Activated naive CD8-positive, alpha-beta T cell treated with anti-CD3 and anti-CD28 coated beads, Interleukin-2, amount 10 ng/mL, durations not matched to agents 7 days and 5 days (primary cell): ENCODE measurements around the gene TXLNB. TPM values are rescaled to one million over a fixed set of nuclear protein-coding genes. Genes with fewer than 3 reads are reported as not detected.
"Not testable (repeated sequence)": the region's sequence is repeated elsewhere in the genome, so short reads cannot be mapped to it uniquely, and the experiment has no call there.

Source experiments
- ATAC-seq: fragments of 150-1000 bp; cut with Tn5 transposase; one replicate; pipeline ENCODE4 v1.10.0; 2021; ENCODE audit warnings: low read depth, moderate library complexity
- POLR2A ChIA-PET: fragments of 350-600 bp; sonication (Branson Sonifier 250); formaldehyde crosslinking; loops from one replicate; lab custom pipeline; 2021; ENCODE audit warnings: antibody characterized with exemption; lab: Charles Lee
- DNase-seq: peaks from one replicate; pipeline ENCODE4 v3.0.0; 2021
- H3K27ac Mint-ChIP-seq: one replicate; pipeline ENCODE4 v1.8.0; 2022; ENCODE audit warnings: mild to moderate bottlenecking, mixed read lengths
- H3K27me3 Mint-ChIP-seq: one replicate; pipeline ENCODE4 v1.8.0; 2022; ENCODE audit warnings: mild to moderate bottlenecking, moderate library complexity, mixed read lengths
- H3K36me3 Mint-ChIP-seq: one replicate; pipeline ENCODE4 v1.8.0; 2021; ENCODE audit warnings: mild to moderate bottlenecking, mixed read lengths
- H3K4me1 Mint-ChIP-seq: one replicate; pipeline ENCODE4 v1.8.0; 2021; ENCODE audit warnings: mixed read lengths
- H3K4me3 Mint-ChIP-seq: one replicate; pipeline ENCODE4 v1.8.0; 2022; ENCODE audit warnings: mild to moderate bottlenecking, moderate library complexity, mixed read lengths
- H3K9me3 Mint-ChIP-seq: one replicate; pipeline ENCODE4 v1.8.0; 2021; ENCODE audit warnings: mixed read lengths
- total RNA-seq, 2 experiments: library from RNA; stranded (reverse); gene quantifications; one replicate each; pipeline ENCODE4 v1.2.3, GENCODE V29; 2021

Gene TXLNB
- total RNA-seq, 2 experiments from 2014 or later: 0.62 to 0.69 TPM

GRCh38 chr6:139303185-139303584, 11.4 kb upstream of the TXLNB start:
- no peak overlapping the region for H3K4me3 Mint-ChIP-seq
- peaks cover 3% of the 10 kb centered on the region for H3K36me3 Mint-ChIP-seq
- ATAC-seq: no peak
- POLR2A ChIA-PET: interaction anchor here (0.9 kb wide), 1 partner anchor 10 kb away, joined by 3 read pairs; no protein-coding TSS in a partner anchor
- no peaks in the 10 kb centered on the region for H3K4me1 Mint-ChIP-seq
- DNase-seq: no peak
- H3K27ac Mint-ChIP-seq: no peak overlapping the region
- peaks cover 7% of the 10 kb centered on the region for H3K27me3 Mint-ChIP-seq
- H3K9me3 Mint-ChIP-seq: peaks cover 5% of the 10 kb centered on the region

DNA sequence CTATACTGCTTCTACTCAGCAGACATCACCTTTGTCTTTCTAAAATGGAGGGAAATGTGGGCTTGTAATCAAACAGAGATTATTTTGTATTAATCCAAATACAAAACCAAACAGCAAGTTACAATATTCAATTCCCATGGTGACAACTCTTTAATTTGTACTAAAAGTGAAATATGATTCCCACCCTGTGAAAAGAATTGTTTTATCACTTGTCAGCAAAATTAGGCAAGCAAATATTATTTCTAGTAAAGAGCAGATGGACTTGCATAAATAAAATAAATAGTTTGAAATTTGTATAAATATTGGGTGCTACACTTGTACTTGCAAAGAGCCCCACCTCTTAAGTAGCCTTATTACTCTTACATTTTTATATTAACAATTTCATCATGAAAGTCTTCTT, 6.1 kb upstream of the TXLNB start:
- DNase-seq (no peak), ATAC-seq (no peak)
- Mint-ChIP-seq H3K9me3 (peaks cover 1% of the 10 kb centered on the region), H3K27ac (no peak overlapping the region), H3K4me3 (no peak overlapping the region), H3K27me3 (no peaks in the 10 kb centered on the region), H3K4me1 (peaks cover 5% of the 10 kb centered on the region), H3K36me3 (peaks cover 8% of the 10 kb centered on the region)
- POLR2A ChIA-PET: no interaction called here

GRCh38 chr6:139296927-139297326, 5.1 kb upstream of the TXLNB start:
- H3K27ac Mint-ChIP-seq: no peak overlapping the region
- H3K27me3 Mint-ChIP-seq: no peaks in the 10 kb centered on the region
- peaks cover 6% of the 10 kb centered on the region for H3K36me3 Mint-ChIP-seq
- DNase-seq: no peak
- H3K4me1 Mint-ChIP-seq: peaks cover 14% of the 10 kb centered on the region
- POLR2A ChIA-PET: no interaction called here
- ATAC-seq: no peak
- no peaks in the 10 kb centered on the region for H3K9me3 Mint-ChIP-seq
- H3K4me3 Mint-ChIP-seq: no peak overlapping the region

- POLR2A ChIA-PET: no interaction called here
- Mint-ChIP-seq H3K9me3 (no peaks in the 10 kb centered on the region), H3K36me3 (peaks cover 6% of the 10 kb centered on the region), H3K4me3 (no peak overlapping the region), H3K4me1 (peaks cover 21% of the 10 kb centered on the region), H3K27me3 (no peaks in the 10 kb centered on the region), H3K27ac (no peak overlapping the region)
- ATAC-seq (no peak), DNase-seq (no peak)
Observed at GRCh38 chr6:139295901-139296300, 4.1 kb upstream of the TXLNB start.

GRCh38 chr6:139294090-139294489, 2.3 kb upstream of the TXLNB start:
- no peaks in the 10 kb centered on the region for H3K9me3 Mint-ChIP-seq
- DNase-seq (no peak), ATAC-seq (no peak)
- no peak overlapping the region for H3K4me3 Mint-ChIP-seq
- no peaks in the 10 kb centered on the region for H3K27me3 Mint-ChIP-seq
- peaks cover 6% of the 10 kb centered on the region for H3K36me3 Mint-ChIP-seq
- no peak overlapping the region for H3K27ac Mint-ChIP-seq
- H3K4me1 Mint-ChIP-seq: peaks cover 27% of the 10 kb centered on the region
- POLR2A ChIA-PET: no interaction called here

DNA sequence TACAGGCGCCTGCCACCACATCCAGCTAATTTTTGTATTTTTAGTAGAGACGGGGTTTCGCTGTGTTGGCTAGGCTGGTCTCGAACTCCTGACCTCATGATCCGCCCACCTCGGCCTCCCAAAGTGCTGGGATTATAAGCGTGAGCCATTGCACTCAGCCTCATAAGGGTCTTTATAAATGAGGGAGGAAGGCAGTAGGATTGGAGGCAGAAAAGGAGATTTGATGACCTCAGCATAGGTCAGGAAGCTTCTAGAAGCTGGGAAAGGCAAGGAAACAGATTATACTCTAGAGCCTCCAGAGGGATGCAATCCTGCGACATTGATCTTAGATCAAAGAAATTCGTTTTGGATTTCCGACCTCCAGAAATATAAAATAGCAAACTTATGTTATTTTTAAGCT, 1.4 kb upstream of the TXLNB start:
- DNase-seq, H3K27me3 Mint-ChIP-seq, H3K36me3 Mint-ChIP-seq, H3K4me3 Mint-ChIP-seq, H3K9me3 Mint-ChIP-seq, ATAC-seq: not testable (repeated sequence)
- H3K4me1 Mint-ChIP-seq: peaks cover 31% of the 10 kb centered on the region
- peak overlapping the region; percentile 52 for H3K27ac Mint-ChIP-seq
- POLR2A ChIA-PET: interaction anchor here (1.0 kb wide), 1 partner anchor 9 kb away, joined by 3 read pairs; no protein-coding TSS in a partner anchor

- DNase-seq (no peak), ATAC-seq (peak; percentile 76)
- Mint-ChIP-seq H3K36me3 (peaks cover 4% of the 10 kb centered on the region), H3K4me1 (peaks cover 27% of the 10 kb centered on the region), H3K4me3 (peak overlapping the region; percentile 91), H3K27ac (peak overlapping the region; percentile 100), H3K9me3 (no peaks in the 10 kb centered on the region), H3K27me3 (no peaks in the 10 kb centered on the region)
- POLR2A ChIA-PET: interaction anchor here (0.6 to 3.2 kb wide), 16 partner anchors 8 to 261 kb away, joined by 3 to 41 read pairs (median 4); partner anchors contain the start of gene CITED2
Observed at GRCh38 chr6:139290787-139291311, 949 bp downstream of the TXLNB start.

DNA sequence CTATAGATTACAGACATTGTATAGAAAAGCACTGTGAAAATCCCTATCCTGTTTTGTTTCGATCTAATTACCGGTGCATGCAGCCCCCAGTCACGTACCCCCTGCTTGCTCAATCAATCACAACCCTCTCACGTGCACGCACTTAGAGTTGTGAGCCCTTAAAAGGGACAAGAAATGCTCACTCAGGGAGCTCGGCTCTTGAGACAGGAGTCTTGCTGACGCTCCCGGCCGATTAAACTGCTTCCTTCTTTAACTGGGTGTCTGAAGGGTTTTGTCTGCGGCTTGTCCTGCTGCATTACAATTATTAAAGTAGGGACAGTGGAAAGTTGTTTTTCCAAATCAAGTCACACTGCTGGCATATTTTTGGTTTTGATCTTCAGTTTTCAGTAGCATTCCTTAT, 2.6 kb downstream of the TXLNB start:
- H3K4me3 Mint-ChIP-seq: no peak overlapping the region
- DNase-seq (no peak), ATAC-seq (no peak)
- POLR2A ChIA-PET: interaction anchor here (1.0 to 2.3 kb wide), 2 partner anchors 9 to 156 kb away, joined by 3 to 7 read pairs; no protein-coding TSS in a partner anchor
- peaks cover 4% of the 10 kb centered on the region for H3K36me3 Mint-ChIP-seq
- peaks cover 30% of the 10 kb centered on the region for H3K4me1 Mint-ChIP-seq
- H3K27me3 Mint-ChIP-seq: no peaks in the 10 kb centered on the region
- H3K27ac Mint-ChIP-seq: no peak overlapping the region
- peaks cover 3% of the 10 kb centered on the region for H3K9me3 Mint-ChIP-seq

DNA sequence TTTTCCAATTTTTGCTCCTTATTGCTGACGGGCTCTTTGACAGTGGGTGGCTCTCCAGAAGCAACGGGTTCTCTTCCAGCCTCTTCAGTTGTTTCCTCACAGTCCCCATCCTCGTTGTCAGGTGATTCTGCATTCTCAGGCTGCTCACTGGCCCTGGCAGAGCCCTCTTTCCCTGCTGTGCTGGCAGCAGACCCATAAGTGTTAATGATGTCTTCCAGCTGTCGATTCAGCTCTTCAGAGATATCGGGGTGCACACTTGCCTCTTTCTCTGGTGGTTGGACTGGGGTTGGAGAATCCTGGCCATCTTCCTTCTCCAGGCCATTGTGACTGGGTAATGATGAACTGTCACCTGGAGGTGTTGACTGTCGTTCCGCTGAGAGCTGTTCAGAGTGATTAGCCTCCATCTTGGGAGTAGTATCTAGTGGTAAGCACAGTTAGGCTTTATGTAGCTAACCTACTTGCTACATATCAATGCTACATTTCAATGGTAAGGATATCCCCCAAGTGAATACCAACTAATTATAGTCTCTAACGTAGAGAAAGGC, 3.2 kb downstream of the TXLNB start:
- POLR2A ChIA-PET: no interaction called here
- Mint-ChIP-seq H3K4me3 (no peak overlapping the region), H3K36me3 (peaks cover 5% of the 10 kb centered on the region), H3K27ac (peak overlapping the region; percentile 26), H3K4me1 (peaks cover 30% of the 10 kb centered on the region), H3K9me3 (peaks cover 4% of the 10 kb centered on the region), H3K27me3 (no peaks in the 10 kb centered on the region)
- DNase-seq (no peak), ATAC-seq (no peak)

DNA sequence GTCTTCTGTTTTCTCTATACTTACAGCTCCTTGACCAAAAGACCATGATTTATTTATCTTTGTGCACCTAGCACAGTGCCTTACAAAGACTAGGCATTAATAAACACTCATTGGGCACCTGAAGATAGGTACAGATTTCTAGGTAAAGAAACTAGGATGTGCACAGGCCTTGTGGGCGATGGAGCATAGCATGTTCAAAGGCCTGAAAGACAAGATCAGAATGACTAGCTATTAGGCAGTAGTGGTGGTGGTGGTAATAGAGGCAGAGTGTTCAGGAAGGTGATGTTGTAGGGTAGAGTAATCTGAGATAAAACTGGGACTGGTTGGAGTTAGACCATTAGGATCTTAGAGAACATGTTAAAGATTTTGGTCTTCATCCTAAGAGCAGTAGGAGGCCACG, 3.9 kb downstream of the TXLNB start:
- POLR2A ChIA-PET: no interaction called here
- Mint-ChIP-seq H3K27me3 (no peaks in the 10 kb centered on the region), H3K9me3 (peaks cover 4% of the 10 kb centered on the region), H3K36me3 (peaks cover 5% of the 10 kb centered on the region), H3K27ac (no peak overlapping the region), H3K4me1 (peaks cover 28% of the 10 kb centered on the region), H3K4me3 (no peak overlapping the region)
- DNase-seq (no peak), ATAC-seq (no peak)

DNA sequence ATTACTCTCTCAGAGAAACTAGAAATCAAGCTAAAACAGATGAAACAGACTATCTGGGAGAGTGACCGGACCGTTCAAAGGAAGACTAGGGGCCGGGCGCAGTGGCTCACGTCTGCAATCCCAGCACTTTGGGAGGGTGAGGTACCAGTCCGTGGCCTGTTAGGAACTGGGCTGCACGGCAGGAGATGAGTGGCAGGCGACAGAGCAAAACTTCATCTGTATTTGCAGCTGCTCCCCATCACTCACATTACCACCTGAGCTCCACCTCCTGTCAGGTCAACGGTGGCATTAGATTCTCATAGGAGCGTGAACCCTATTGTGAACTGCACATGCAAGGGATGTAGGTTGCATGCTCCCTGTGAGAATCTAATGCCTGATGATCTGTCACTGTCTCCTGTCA, 5.4 kb downstream of the TXLNB start:
- H3K27ac Mint-ChIP-seq, H3K4me3 Mint-ChIP-seq, ATAC-seq, POLR2A ChIA-PET, H3K9me3 Mint-ChIP-seq, DNase-seq, H3K27me3 Mint-ChIP-seq, H3K36me3 Mint-ChIP-seq: not testable (repeated sequence)
- H3K4me1 Mint-ChIP-seq: peaks cover 15% of the 10 kb centered on the region

GRCh38 chr6:139285590-139285989, 6.2 kb downstream of the TXLNB start:
- Mint-ChIP-seq H3K4me3 (no peak overlapping the region), H3K9me3 (peaks cover 6% of the 10 kb centered on the region), H3K4me1 (peaks cover 16% of the 10 kb centered on the region), H3K36me3 (peaks cover 5% of the 10 kb centered on the region), H3K27ac (no peak overlapping the region), H3K27me3 (no peaks in the 10 kb centered on the region)
- POLR2A ChIA-PET: no interaction called here
- no peak for ATAC-seq
- DNase-seq: no peak

DNA sequence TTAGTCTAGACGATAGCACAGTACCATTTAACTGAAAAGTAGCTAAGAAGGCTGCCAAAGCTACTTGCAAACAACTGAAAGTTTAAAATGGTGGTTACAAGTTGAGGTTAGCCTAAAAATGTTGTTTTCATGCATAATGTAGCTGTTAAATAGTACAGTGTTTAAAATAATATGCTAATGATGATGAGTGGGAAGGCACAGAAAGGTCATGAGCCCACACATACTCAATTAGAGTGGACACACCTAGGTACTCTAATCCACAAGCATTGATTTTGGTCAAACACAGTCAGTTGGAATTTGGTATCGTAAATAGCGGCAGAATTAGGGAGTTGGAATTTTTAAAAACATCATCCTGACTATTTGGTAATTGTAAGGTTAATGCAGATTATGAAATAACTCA, 7.0 kb downstream of the TXLNB start:
- H3K4me3 Mint-ChIP-seq: no peak overlapping the region
- no peaks in the 10 kb centered on the region for H3K27me3 Mint-ChIP-seq
- POLR2A ChIA-PET: no interaction called here
- H3K36me3 Mint-ChIP-seq: peaks cover 5% of the 10 kb centered on the region
- no peak for ATAC-seq
- H3K4me1 Mint-ChIP-seq: peaks cover 16% of the 10 kb centered on the region
- no peak for DNase-seq
- no peak overlapping the region for H3K27ac Mint-ChIP-seq
- peaks cover 6% of the 10 kb centered on the region for H3K9me3 Mint-ChIP-seq

DNA sequence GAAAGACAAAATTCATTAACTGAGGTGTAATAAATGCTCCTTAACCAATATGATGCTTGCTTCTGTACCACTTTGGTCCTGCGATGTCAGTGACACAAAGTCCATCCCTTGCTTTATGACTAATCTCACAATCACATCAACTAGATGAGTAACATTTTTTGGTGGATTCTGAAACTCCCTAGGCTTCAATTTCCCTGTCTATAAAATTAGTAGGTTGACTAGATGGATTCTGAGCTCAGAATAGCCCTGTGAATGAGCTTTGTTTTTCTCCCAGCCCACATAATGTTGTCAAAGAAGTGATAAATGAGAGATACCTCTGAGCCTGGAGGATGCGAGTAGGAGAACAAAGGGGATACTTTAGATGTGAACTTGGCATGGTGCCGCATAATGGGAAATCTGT, 9.1 kb downstream of the TXLNB start:
- DNase-seq: no peak
- no peak for ATAC-seq
- H3K4me3 Mint-ChIP-seq: no peak overlapping the region
- peaks cover 3% of the 10 kb centered on the region for H3K36me3 Mint-ChIP-seq
- H3K4me1 Mint-ChIP-seq: peaks cover 23% of the 10 kb centered on the region
- H3K27me3 Mint-ChIP-seq: no peaks in the 10 kb centered on the region
- peaks cover 6% of the 10 kb centered on the region for H3K9me3 Mint-ChIP-seq
- POLR2A ChIA-PET: interaction anchor here (0.7 to 1.2 kb wide), 2 partner anchors 9 to 494 kb away, joined by 4 to 5 read pairs; partner anchors contain the start of gene TXLNB
- H3K27ac Mint-ChIP-seq: no peak overlapping the region
